ENCODE measurements around the gene NLRP13. TPM values are rescaled to one million over a fixed set of nuclear protein-coding genes. Genes with fewer than 3 reads are reported as not detected.

NLRP13 gene
- polyA plus RNA-seq, 1 of the 3 experiments (the other 2 are of a cell fraction) = not detected

DNA sequence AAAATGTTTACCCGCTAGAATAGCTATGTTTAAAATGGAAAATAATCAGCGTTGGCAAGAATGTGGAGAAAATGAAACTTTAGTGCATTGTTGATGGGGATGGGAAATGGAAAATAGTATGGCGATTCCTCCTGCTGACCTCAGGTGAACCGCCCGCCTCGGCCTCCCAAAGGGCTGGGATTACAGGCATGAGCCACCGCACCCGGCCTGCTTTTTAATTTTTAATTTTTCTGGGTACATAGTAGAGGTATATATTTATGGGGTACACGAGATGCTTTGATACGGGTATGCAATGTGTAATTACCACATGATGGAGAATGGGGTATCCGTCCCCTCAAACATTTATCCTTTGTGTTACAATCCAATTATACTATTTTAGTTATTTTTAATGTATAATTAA, 8.2 kb upstream of the NLRP13 start:
- Histone ChIP-seq H3K9me3 (no peaks in the 10 kb centered on the region), H3K9me2 (no peaks in the 10 kb centered on the region), H3K4me3 (ENCODE audit: low read depth in 2 of 2, low read length in 1 of 2) (no peak overlapping the region), H3F3A (replicated peaks; ENCODE audit: insufficient read depth) (no peaks in the 10 kb centered on the region), H3K36me3 (replicated peaks in 1 of 2; ENCODE audit: control insufficient read depth in 1 of 2, insufficient read depth in 2 of 2, low read length in 1 of 2) (no peaks in the 10 kb centered on the region), H3K4me2 (no peak overlapping the region), H3K4me1 (ENCODE audit: control insufficient read depth in 1 of 2, insufficient read depth in 2 of 2, low read depth in 1 of 2, low read length in 1 of 2) (no peaks in the 10 kb centered on the region), H3K27me3 (ENCODE audit: insufficient read depth) (peaks cover 41% of the 10 kb centered on the region), H3K9ac (no peak overlapping the region), H3K79me2 (ENCODE audit: insufficient read depth) (no peaks in the 10 kb centered on the region), H3K27ac (ENCODE audit: low read depth in 2 of 2, low read length in 1 of 2) (no peak overlapping the region), H4K20me1 (ENCODE audit: insufficient read depth) (no peaks in the 10 kb centered on the region), H2AFZ (ENCODE audit: low read depth) (no peak overlapping the region)
- DNase-seq = no peak
- 13% methylated on average over 11 of the region's 11 CpGs for WGBS (ENCODE audit: low lambda C conversion rate)
- TF ChIP-seq, protein P1, sequence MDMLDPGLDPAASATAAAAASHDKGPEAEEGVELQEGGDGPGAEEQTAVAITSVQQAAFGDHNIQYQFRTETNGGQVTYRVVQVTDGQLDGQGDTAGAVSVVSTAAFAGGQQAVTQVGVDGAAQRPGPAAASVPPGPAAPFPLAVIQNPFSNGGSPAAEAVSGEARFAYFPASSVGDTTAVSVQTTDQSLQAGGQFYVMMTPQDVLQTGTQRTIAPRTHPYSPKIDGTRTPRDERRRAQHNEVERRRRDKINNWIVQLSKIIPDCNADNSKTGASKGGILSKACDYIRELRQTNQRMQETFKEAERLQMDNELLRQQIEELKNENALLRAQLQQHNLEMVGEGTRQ (IDR thresholded peaks at IDR 0.05; ENCODE audit: borderline replicate concordance, low read depth, low read length) = no peak
- TF ChIP-seq GABPA (IDR thresholded peaks at IDR 0.05; ENCODE audit: low read depth) (no peak), NFIC (IDR thresholded peaks at IDR 0.05; ENCODE audit: borderline replicate concordance) (no peak), JUND (IDR thresholded peaks at IDR 0.05) (no peak), GATA2 (CRISPR knock-in tag; IDR thresholded peaks at IDR 0.05) (no peak), CHD2 (IDR thresholded peaks at IDR 0.05; ENCODE audit: low read length, partially characterized antibody) (no peak), RFX5 (IDR thresholded peaks at IDR 0.05; ENCODE audit: low read length) (no peak)
- TF ChIP-seq, protein P2, sequence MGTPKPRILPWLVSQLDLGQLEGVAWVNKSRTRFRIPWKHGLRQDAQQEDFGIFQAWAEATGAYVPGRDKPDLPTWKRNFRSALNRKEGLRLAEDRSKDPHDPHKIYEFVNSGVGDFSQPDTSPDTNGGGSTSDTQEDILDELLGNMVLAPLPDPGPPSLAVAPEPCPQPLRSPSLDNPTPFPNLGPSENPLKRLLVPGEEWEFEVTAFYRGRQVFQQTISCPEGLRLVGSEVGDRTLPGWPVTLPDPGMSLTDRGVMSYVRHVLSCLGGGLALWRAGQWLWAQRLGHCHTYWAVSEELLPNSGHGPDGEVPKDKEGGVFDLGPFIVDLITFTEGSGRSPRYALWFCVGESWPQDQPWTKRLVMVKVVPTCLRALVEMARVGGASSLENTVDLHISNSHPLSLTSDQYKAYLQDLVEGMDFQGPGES (IDR thresholded peaks at IDR 0.05; ENCODE audit: low read depth, low read length) = no peak
- TF ChIP-seq, protein P3, sequence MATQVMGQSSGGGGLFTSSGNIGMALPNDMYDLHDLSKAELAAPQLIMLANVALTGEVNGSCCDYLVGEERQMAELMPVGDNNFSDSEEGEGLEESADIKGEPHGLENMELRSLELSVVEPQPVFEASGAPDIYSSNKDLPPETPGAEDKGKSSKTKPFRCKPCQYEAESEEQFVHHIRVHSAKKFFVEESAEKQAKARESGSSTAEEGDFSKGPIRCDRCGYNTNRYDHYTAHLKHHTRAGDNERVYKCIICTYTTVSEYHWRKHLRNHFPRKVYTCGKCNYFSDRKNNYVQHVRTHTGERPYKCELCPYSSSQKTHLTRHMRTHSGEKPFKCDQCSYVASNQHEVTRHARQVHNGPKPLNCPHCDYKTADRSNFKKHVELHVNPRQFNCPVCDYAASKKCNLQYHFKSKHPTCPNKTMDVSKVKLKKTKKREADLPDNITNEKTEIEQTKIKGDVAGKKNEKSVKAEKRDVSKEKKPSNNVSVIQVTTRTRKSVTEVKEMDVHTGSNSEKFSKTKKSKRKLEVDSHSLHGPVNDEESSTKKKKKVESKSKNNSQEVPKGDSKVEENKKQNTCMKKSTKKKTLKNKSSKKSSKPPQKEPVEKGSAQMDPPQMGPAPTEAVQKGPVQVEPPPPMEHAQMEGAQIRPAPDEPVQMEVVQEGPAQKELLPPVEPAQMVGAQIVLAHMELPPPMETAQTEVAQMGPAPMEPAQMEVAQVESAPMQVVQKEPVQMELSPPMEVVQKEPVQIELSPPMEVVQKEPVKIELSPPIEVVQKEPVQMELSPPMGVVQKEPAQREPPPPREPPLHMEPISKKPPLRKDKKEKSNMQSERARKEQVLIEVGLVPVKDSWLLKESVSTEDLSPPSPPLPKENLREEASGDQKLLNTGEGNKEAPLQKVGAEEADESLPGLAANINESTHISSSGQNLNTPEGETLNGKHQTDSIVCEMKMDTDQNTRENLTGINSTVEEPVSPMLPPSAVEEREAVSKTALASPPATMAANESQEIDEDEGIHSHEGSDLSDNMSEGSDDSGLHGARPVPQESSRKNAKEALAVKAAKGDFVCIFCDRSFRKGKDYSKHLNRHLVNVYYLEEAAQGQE (IDR thresholded peaks at IDR 0.05; ENCODE audit: low read depth, low read length) = no peak
- TF ChIP-seq, protein P4, sequence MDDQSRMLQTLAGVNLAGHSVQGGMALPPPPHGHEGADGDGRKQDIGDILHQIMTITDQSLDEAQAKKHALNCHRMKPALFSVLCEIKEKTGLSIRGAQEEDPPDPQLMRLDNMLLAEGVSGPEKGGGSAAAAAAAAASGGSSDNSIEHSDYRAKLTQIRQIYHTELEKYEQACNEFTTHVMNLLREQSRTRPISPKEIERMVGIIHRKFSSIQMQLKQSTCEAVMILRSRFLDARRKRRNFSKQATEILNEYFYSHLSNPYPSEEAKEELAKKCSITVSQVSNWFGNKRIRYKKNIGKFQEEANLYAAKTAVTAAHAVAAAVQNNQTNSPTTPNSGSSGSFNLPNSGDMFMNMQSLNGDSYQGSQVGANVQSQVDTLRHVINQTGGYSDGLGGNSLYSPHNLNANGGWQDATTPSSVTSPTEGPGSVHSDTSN (IDR thresholded peaks at IDR 0.05) = no peak
- TF ChIP-seq, protein P5, sequence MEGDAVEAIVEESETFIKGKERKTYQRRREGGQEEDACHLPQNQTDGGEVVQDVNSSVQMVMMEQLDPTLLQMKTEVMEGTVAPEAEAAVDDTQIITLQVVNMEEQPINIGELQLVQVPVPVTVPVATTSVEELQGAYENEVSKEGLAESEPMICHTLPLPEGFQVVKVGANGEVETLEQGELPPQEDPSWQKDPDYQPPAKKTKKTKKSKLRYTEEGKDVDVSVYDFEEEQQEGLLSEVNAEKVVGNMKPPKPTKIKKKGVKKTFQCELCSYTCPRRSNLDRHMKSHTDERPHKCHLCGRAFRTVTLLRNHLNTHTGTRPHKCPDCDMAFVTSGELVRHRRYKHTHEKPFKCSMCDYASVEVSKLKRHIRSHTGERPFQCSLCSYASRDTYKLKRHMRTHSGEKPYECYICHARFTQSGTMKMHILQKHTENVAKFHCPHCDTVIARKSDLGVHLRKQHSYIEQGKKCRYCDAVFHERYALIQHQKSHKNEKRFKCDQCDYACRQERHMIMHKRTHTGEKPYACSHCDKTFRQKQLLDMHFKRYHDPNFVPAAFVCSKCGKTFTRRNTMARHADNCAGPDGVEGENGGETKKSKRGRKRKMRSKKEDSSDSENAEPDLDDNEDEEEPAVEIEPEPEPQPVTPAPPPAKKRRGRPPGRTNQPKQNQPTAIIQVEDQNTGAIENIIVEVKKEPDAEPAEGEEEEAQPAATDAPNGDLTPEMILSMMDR (IDR thresholded peaks at IDR 0.05) = no peak
- POLR2A ChIA-PET = no interaction called here
- CTCF ChIA-PET = interaction anchor here (1.0 kb wide), 1 partner anchor 9 kb away, joined by 3 read pairs; no protein-coding TSS in a partner anchor

Measured in SK-N-SH (cell line).